ENCODE results near the gene CFDP1.

The CFDP1 gene

DNA sequence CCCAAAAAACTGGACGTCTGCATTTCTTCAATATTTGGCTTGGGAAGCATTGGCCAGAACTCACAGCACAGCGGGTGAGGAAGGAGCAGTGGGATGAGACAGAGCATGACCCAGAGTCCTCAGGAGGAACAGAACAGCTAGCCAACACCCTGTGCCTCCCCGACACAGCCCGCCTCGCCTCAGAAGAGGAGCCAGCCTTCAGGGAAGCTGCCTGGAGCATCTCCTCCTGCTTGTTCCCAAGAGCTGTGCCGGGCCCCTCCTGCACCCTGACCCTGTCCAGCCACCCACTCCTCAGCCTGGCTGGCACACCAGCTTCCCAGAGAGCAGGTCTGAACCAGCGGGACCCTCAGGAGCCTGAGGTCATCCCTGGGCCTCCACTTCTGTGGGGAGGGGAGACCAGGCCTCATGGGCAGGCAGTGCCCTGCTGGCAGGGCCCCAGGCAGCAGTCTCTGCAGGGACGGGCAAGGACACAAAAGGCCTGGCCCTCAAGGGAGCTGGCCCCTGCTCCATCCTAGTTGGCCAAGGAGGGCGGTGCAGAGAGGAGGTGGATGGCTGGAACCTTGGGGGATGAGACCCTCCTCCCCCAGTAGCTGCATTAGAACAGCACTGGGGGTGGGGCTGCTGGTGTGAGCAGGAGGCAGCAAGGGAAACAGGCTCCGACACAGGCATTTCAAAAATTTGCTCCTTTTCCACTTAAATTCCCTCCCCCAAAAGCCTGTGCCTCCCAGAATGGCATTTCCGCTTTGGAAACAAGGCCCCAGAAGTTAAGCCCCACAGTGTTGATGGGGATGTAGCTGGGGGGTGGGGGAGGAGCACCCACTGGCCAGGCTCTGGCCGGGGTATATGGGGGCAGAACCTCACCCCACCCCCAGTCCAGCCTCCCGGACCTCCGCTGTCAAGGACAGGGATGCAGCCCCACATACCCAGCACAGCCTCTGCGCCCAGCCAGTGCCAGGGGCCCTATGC lies 180.1 kb downstream of the CFDP1 start:
- peak in 12 of 56 donors; percentile 24 to 54 (median 41) for DNase-seq

DNA sequence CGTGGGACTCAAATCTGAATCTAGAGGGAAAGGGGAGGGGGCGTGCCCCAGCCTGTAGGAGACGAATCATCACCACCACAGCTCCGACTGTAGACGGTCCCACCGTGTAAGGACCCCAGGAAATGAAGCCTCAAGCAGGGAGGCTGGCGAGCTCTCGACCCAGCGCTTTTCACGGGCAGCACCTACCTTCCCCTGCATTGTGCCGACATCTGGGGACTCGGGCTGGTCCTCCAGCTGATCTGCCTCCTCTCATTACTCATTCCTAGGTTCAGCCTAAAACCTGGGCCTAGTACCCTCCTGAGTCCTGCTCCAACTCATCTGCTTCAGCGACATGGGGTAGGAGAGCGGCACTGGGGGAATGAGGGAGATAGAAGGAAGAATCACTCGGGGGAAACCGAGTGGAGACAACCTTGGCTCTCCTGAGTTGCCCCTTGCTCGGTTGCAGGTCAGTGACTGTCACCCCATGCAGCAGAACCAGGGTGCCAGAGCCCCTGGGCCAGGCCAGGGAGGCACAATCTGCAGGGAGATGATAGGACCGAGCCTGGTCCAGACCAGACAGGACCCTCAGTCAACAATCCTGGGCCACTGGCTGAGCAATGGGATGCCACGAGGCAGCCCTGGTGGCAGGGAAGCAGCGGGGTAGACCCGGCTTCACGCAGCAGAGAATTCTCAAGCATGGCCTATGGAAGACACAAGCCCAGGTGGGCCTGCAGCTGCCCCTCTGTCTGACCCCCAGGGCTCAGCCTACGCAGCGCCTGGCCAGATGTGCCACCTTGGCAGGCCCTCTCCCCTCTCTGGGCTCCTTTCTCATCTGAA lies 181.0 kb downstream of the CFDP1 start:
- peak in 1 of 56 donors; percentile 35 for DNase-seq

GRCh38 chr16:75251280-75252048 lies 181.8 kb downstream of the CFDP1 start, which contains the start of gene BCAR1:
Gene BCAR1, minus strand, starts transcription at chr16:75251624. Its CDS starts 142 bp downstream, at chr16:75251482.
- peak in 55 of 56 donors; percentile 56 to 95 (median 79) for DNase-seq

GRCh38 chr16:75250809-75251279 lies 182.5 kb downstream of the CFDP1 start:
- peak in 7 of 56 donors; percentile 24 to 56 (median 42) for DNase-seq

DNA sequence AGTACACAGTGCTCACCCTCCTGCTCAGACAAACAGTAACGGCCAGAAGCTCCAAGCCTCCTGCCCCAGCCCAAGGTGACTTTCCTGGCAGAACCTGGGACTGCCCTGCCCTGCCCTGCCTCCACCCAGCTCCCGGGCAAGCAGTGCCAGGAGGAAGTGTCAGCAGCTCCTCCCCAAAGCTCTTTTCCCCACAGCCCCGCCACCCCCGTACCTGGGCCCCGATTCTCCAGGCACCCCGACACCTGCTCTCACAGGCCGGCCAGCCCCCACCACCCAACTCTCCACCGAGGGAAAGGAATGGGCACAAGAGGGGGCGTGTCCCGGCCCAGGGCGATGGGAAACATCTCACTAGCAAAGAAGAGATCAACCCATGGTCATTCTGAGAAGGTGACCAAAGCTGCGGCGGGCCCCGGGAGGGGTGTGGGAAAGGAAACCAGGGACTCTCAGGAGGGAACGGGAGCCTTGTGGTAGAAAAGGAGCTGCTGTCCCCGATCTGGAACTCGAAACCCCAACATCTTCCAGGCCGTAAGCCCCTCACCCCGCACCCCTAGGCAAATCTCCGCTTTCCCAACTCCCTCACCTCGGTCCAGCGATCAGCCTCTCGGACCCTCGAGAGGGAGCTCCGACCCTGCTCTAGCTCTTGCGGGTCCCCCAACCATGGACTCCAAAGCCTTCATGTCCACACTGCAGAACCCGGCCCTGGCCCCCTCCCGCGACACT lies 183.1 kb downstream of the CFDP1 start:
- DNase-seq, result peak in 3 of 56 donors; percentile 9 to 45 (median 28)

GRCh38 chr16:75249441-75249840 lies 183.9 kb downstream of the CFDP1 start:
- DNase-seq, result no peak

DNA sequence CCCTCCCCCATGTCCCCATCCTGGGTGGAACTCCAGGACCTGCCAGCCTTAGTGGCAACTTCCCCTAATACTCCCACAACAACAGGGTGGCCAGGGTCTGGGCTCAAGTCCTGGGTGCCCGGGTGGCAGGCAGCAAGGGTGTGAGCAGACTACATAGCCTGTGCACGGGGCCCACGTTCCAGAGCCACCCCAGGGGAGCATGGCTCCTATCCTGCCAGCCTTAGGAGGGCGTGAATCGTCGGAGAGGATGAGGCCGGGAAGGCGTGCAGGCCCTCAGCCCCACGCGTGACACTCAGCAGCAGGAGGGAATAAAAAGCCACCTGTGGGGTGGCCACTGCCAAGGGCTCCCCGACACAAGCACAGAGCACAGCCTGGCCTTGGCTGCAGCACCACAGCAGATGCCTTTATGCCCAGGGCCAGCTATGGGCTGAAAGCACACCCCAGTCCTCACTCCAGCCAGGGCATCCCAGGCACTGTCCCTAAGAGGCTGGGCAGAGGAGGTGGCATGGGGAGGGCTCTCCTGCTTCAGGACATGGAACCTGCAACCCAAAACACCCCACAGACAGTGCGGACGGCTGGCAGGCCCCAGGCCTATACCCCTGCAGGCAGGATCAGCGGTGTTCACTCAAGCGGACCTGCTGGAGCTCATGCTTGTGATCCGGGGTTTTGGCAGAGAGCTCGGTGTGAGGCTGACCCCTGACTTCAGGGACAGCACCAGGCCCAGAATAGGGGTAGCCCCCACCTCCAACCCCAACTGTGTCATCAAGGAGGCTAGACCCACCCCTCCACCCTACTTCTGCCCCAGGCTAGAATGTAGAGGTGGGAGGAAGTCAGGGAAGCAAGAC lies 184.5 kb downstream of the CFDP1 start:
- peak in 17 of 56 donors; percentile 22 to 60 (median 47) for DNase-seq

GRCh38 chr16:75248142-75248535 lies 185.2 kb downstream of the CFDP1 start:
- peak in 48 of 56 donors; percentile 23 to 85 (median 65) for DNase-seq

GRCh38 chr16:75247249-75247648 lies 186.1 kb downstream of the CFDP1 start:
- peak in 52 of 56 donors; percentile 33 to 94 (median 75) for DNase-seq

DNA sequence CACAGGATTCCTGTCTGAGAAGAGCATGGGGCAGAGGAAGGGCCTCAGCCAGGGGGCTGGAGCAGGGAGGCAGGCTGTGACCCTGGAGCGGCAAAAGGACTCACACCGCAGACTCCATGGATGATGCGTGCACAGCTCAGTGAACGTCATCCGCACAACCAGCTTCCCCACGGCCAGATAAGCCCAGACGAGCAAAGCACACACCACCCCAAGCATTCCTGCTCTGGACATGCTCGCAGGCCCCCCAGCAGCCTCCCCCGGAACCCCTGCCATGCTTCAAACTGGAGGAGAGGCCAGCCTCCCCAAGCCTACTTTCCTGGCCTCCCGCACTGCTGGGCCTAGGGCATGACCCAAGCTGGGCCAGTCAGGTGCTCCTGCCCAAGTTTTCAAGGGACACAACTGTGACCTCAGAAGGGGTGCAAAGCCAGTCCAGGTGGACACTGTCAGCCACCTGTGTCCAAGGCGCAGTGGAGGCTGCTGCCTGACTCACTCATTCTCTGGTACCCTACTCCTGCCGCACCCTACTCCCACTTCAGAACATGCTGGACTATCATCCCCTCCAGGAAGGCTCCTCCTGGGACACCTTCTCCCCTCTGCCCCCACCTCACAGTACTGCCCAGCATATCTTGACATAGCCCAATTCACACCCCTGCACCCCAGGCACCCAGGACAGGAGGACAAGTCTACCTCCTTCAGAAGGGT lies 186.6 kb downstream of the CFDP1 start:
- DNase-seq, result peak in 1 of 56 donors; percentile 20

- DNase-seq, result peak in 55 of 56 donors; percentile 41 to 99 (median 92)
These were observed 188.2 kb downstream of the CFDP1 start for GRCh38 chr16:75244844-75245758.

DNA sequence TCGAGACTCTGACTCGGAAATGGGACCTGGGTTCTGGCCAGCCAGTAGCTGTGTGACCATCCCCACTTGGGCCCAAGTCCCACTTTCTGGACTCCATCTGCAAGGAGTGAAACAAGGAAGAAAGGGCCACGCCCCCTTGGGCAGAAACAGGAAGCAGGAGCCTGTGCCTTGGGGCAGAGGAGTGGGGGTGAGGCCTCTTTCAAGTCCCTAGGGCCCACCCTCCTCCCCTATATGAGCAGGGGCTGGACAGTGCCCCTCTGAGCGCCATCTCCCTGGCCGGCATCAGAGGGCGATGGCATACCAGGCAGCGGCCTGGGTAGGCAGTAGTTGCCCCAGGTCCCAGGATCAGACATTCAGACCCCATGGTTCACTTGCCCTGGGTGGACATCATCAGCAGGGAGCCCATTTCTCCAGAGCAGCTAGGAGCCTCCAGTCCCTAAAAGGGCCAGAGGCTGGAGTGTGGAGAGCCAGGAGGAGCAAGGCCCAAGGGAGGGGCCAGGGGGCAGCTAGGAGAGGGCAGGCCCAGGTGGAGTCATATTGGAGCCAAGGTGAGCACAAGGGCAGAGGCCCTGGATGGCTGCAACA lies 189.0 kb downstream of the CFDP1 start:
- peak in 21 of 56 donors; percentile 10 to 61 (median 29) for DNase-seq
